Vagina (tissue), 2 donors: ENCODE data around the gene SYNJ1. TPM values are rescaled to one million over a fixed set of nuclear protein-coding genes. Genes with fewer than 3 reads are reported as not detected.

Source experiments
- DNase-seq, 2 donors: peaks; one replicate each; pipeline ENCODE4 v3.0.0-alpha.2; 2017; ENCODE audit errors: extremely low spot score in 2 of 2
- H3K27ac ChIP-seq: fragments of 200-600 bp; sonication (generic); one replicate; pipeline ENCODE4 v1.5.1; 2019
- H3K27me3 ChIP-seq: fragments of 200-600 bp; sonication (generic); one replicate; pipeline ENCODE4 v1.5.1; 2019
- H3K36me3 ChIP-seq, 2 donors: fragments of 200-600 bp; sonication (generic); one replicate each; pipeline ENCODE4 v1.5.1; 2017 to 2019
- H3K4me1 ChIP-seq: fragments of 200-600 bp; sonication (generic); one replicate; pipeline ENCODE4 v1.5.1; 2019
- H3K4me3 ChIP-seq, 2 donors: fragments of 200-600 bp; sonication (generic); 1 replicate in 1 of 2; 2 replicates in 1 of 2; pipeline ENCODE4 v1.5.1; 2016 to 2019
- H3K9me3 ChIP-seq: fragments of 200-600 bp; sonication (generic); one replicate; pipeline ENCODE4 v1.5.1; 2019
- POLR2A ChIP-seq, 2 donors: fragments of 450-650 bp; IDR thresholded peaks; one replicate each; pipeline ENCODE4 v1.6.1; 2017; ENCODE audit warnings: antibody characterized with exemption in 2 of 2, mild to moderate bottlenecking in 2 of 2, moderate library complexity in 2 of 2
- POLR2AphosphoS5 ChIP-seq, 2 donors: sonication (generic); formaldehyde crosslinking; IDR thresholded peaks; one replicate each; pipeline ENCODE4 v1.9.0; 2017; ENCODE audit warnings: antibody characterized with exemption in 2 of 2, mild to moderate bottlenecking in 2 of 2, low read depth in 1 of 2; ENCODE audit not compliant: insufficient read depth in 1 of 2
- intact Hi-C: fragments of 100-400 bp; cut with DNase I; formaldehyde crosslinking; loops from one replicate; pipeline ENCODE4 v1.15.1; 2023
- total RNA-seq: library from RNA; depleted of rRNA; stranded (reverse); fragments of >200 nt; gene quantifications from one replicate; pipeline ENCODE4 v1.2.3, GENCODE V29; 2016
- TF ChIP-seq, protein P1 (sequence below), 3 experiments: fragments of 450-650 bp in 2 of 3; fragments of 200-600 bp in 1 of 3; sonication (generic) in 1 of 3; IDR thresholded peaks; one replicate each; pipeline ENCODE4 v1.5.1; 2017 to 2019; ENCODE audit warnings: antibody characterized with exemption in 3 of 3, mild to moderate bottlenecking in 2 of 3, moderate library complexity in 2 of 3

The SYNJ1 gene
- total RNA-seq, 1 donor from 2014 or later, result 22.8 TPM

GRCh38 chr21:32728456-32728839 is 635 bp upstream of the SYNJ1 start:
- TF ChIP-seq POLR2AphosphoS5 (IDR thresholded peaks at IDR 0.05; ENCODE audit: insufficient read depth in 1 of 2, low read depth in 1 of 2), result no peak
- TF ChIP-seq, protein P1, sequence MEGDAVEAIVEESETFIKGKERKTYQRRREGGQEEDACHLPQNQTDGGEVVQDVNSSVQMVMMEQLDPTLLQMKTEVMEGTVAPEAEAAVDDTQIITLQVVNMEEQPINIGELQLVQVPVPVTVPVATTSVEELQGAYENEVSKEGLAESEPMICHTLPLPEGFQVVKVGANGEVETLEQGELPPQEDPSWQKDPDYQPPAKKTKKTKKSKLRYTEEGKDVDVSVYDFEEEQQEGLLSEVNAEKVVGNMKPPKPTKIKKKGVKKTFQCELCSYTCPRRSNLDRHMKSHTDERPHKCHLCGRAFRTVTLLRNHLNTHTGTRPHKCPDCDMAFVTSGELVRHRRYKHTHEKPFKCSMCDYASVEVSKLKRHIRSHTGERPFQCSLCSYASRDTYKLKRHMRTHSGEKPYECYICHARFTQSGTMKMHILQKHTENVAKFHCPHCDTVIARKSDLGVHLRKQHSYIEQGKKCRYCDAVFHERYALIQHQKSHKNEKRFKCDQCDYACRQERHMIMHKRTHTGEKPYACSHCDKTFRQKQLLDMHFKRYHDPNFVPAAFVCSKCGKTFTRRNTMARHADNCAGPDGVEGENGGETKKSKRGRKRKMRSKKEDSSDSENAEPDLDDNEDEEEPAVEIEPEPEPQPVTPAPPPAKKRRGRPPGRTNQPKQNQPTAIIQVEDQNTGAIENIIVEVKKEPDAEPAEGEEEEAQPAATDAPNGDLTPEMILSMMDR (IDR thresholded peaks at IDR 0.05), result no peak
- TF ChIP-seq POLR2A (IDR thresholded peaks at IDR 0.05), result no peak
- no peaks in the 10 kb centered on the region for H3K27me3 ChIP-seq
- H3K4me1 ChIP-seq, result peaks cover 22% of the 10 kb centered on the region
- intact Hi-C loops, result no loop called here
- no peaks in the 10 kb centered on the region for H3K9me3 ChIP-seq
- H3K27ac ChIP-seq, result peak overlapping the region; percentile 91
- H3K4me3 ChIP-seq, result peak overlapping the region; percentile 67 to 98
- peaks cover 0 to 3% of the 10 kb centered on the region in 2 donors for H3K36me3 ChIP-seq
- no peak for DNase-seq

- intact Hi-C loops, result no loop called here
- TF ChIP-seq POLR2A (IDR thresholded peaks at IDR 0.05) (no peak), POLR2AphosphoS5 (IDR thresholded peaks at IDR 0.05; ENCODE audit: insufficient read depth in 1 of 2, low read depth in 1 of 2) (no peak)
- TF ChIP-seq, protein P1 (IDR thresholded peaks at IDR 0.05), result no peak
- H3K9me3 ChIP-seq, result no peaks in the 10 kb centered on the region
- H3K27me3 ChIP-seq, result no peaks in the 10 kb centered on the region
- peaks cover 22% of the 10 kb centered on the region for H3K4me1 ChIP-seq
- peak overlapping the region; percentile 67 to 98 for H3K4me3 ChIP-seq
- peaks cover 0 to 5% of the 10 kb centered on the region in 2 donors for H3K36me3 ChIP-seq
- peak overlapping the region; percentile 91 for H3K27ac ChIP-seq
- DNase-seq, result no peak
These were observed 750 bp downstream of the SYNJ1 start for GRCh38 chr21:32726839-32727686.

DNA sequence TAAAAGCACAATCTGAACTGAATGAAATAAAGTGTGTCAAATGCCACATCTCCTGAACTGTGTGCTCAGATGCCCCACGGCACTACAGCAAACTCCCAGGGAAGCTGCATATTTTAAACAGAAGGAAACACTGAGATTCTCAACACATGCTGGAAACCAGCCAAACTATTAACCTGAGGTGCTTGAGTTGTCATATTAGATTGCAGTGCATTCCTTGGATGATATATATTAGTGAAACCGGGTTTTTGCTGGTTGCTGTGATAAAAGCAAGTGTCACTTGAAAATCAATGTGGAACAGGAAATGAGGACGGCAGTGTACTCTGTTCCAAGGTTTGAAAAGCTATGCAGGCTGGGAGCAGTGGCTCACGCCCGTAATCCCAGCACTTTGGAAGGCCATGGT is 8.7 kb downstream of the SYNJ1 start:
- Histone ChIP-seq H3K4me1 (no peaks in the 10 kb centered on the region), H3K9me3 (no peaks in the 10 kb centered on the region), H3K36me3 (peaks cover 0 to 5% of the 10 kb centered on the region in 2 donors), H3K27ac (no peak overlapping the region), H3K27me3 (no peaks in the 10 kb centered on the region), H3K4me3 (no peak overlapping the region)
- intact Hi-C loops, result no loop called here
- TF ChIP-seq POLR2A (IDR thresholded peaks at IDR 0.05), result no peak
- TF ChIP-seq, protein P1 (IDR thresholded peaks at IDR 0.05), result no peak
- DNase-seq, result no peak

- H3K4me1 ChIP-seq, result no peaks in the 10 kb centered on the region
- no peaks in the 10 kb centered on the region for H3K27me3 ChIP-seq
- intact Hi-C loops, result no loop called here
- no peak overlapping the region for H3K27ac ChIP-seq
- H3K36me3 ChIP-seq, result no peaks in the 10 kb centered on the region
- TF ChIP-seq POLR2AphosphoS5 (IDR thresholded peaks at IDR 0.05; ENCODE audit: insufficient read depth in 1 of 2, low read depth in 1 of 2), result no peak
- TF ChIP-seq POLR2A (IDR thresholded peaks at IDR 0.05), result no peak
- TF ChIP-seq, protein P1 (IDR thresholded peaks at IDR 0.05), result no peak
- no peak overlapping the region for H3K4me3 ChIP-seq
- no peaks in the 10 kb centered on the region for H3K9me3 ChIP-seq
- DNase-seq, result no peak
These were observed 9.9 kb downstream of the SYNJ1 start for GRCh38 chr21:32717851-32718316.

DNA sequence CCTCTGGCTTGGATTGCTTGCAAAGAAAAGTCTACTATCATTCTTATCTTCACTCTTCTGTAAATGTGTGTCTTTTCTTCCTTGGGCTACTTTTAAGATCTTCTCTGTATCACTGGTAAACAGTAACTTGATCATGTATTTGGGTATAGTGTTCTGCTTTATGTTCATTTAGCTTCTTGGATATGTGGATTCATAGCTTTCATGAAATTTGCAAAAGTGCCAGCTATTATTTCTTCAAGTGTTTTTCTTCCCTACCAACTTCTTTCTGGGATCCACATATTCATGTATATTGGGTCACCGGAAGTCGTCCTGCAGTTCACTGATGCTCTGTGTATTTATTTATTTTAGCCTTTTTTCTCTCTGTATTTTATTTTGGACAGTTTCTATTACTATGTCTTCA is 11.3 kb downstream of the SYNJ1 start:
- TF ChIP-seq POLR2A (IDR thresholded peaks at IDR 0.05), result no peak
- TF ChIP-seq, protein P1 (IDR thresholded peaks at IDR 0.05), result no peak
- no peak for TF ChIP-seq POLR2AphosphoS5 (IDR thresholded peaks at IDR 0.05; ENCODE audit: insufficient read depth in 1 of 2, low read depth in 1 of 2)
- Histone ChIP-seq H3K27ac (no peak overlapping the region), H3K27me3 (no peaks in the 10 kb centered on the region), H3K36me3 (no peaks in the 10 kb centered on the region), H3K4me1 (no peaks in the 10 kb centered on the region), H3K4me3 (no peak overlapping the region), H3K9me3 (no peaks in the 10 kb centered on the region)
- intact Hi-C loops, result no loop called here
- no peak for DNase-seq
